Lung (tissue), 12 donors: ENCODE data around the gene EVC2. TPM values are rescaled to one million over a fixed set of nuclear protein-coding genes. Genes with fewer than 3 reads are reported as not detected.

ENCODE experiments used
- ATAC-seq: fragments of 200-7000 bp; cut with Tn5 transposase; one replicate; pipeline ENCODE4 v1.9.1; 2020; ENCODE audit warnings: moderate number of reproducible peaks; ENCODE audit not compliant: insufficient read depth, low FRiP score
- DNase-seq, 3 donors: peaks; one replicate each; pipeline ENCODE4 v3.0.0-alpha.2; 2013 to 2017
- H3K27ac ChIP-seq, 2 donors: one replicate each; pipeline ENCODE4 v1.5.1; 2013; ENCODE audit warnings: mild to moderate bottlenecking in 2 of 2, moderate library complexity in 2 of 2, control low read depth in 1 of 2, inconsistent platforms in 1 of 2, low read depth in 1 of 2, low read length in 1 of 2
- H3K27me3 ChIP-seq, 3 donors: one replicate each; pipeline ENCODE4 v1.5.1; 2013; ENCODE audit warnings: low read length in 2 of 3; ENCODE audit not compliant: control insufficient read depth in 3 of 3, insufficient read depth in 3 of 3
- H3K36me3 ChIP-seq, 4 donors: one replicate each; pipeline ENCODE4 v1.5.1; 2013; ENCODE audit warnings: low read length in 4 of 4, mild to moderate bottlenecking in 1 of 4, moderate library complexity in 1 of 4; ENCODE audit not compliant: control insufficient read depth in 4 of 4, insufficient read depth in 4 of 4
- H3K4me1 ChIP-seq, 5 donors: one replicate each; pipeline ENCODE4 v1.5.1; 2013; ENCODE audit warnings: low read length in 5 of 5, mild to moderate bottlenecking in 2 of 5, moderate library complexity in 1 of 5; ENCODE audit not compliant: control insufficient read depth in 5 of 5, insufficient read depth in 5 of 5
- H3K4me3 ChIP-seq: one replicate; pipeline ENCODE4 v1.5.1; 2013; ENCODE audit warnings: mild to moderate bottlenecking, control low read depth, moderate library complexity
- H3K9ac ChIP-seq, 2 donors: one replicate each; pipeline ENCODE4 v1.5.1; 2013; ENCODE audit warnings: low read length in 2 of 2, control low read depth in 1 of 2; ENCODE audit not compliant: insufficient read depth in 1 of 2
- H3K9me3 ChIP-seq, 4 donors: one replicate each; pipeline ENCODE4 v1.5.1; 2013; ENCODE audit warnings: low read length in 3 of 4, mild to moderate bottlenecking in 1 of 4, moderate library complexity in 1 of 4; ENCODE audit not compliant: control insufficient read depth in 4 of 4, insufficient read depth in 3 of 4
- WGBS, 2 donors: extraction: QIAGEN DNeasy Blood & Tissue Kit; methylation state at CpG; one replicate each; pipeline ENCODE4 v1.1.7; 2013; 5-methylcytosine and 5-hydroxymethylcytosine counted together
- polyA plus RNA-seq, 2 donors: library from polyadenylated mRNA; stranded (reverse); fragments of 200-250 nt; gene quantifications; one replicate each; pipeline ENCODE4 v1.2.1, GENCODE V29; 2013
- total RNA-seq, 2 donors: library from RNA; depleted of rRNA in 1 of 2; stranded (reverse); fragments of >200 nt in 1 of 2; gene quantifications; one replicate each; pipeline ENCODE4 v1.2.1, GENCODE V29; 2014 to 2021
- TF ChIP-seq, protein P1 (sequence below): IDR thresholded peaks from 2 replicates; pipeline ENCODE4 v1.5.1; 2012; ENCODE audit warnings: mild to moderate bottlenecking; ENCODE audit errors: control extremely low read depth, extremely low read depth
- donor health status: control.
- donor health status: control.
- donor health status: Bipolar disorder and iron deficiency.
- donor health status: healthy.
- donor health status: DM: yes; HTN: yes; CAD: no.

Gene EVC2
- total and polyA plus RNA-seq, 4 donors: 1.5 to 11.9 (median 3.1) TPM

DNA sequence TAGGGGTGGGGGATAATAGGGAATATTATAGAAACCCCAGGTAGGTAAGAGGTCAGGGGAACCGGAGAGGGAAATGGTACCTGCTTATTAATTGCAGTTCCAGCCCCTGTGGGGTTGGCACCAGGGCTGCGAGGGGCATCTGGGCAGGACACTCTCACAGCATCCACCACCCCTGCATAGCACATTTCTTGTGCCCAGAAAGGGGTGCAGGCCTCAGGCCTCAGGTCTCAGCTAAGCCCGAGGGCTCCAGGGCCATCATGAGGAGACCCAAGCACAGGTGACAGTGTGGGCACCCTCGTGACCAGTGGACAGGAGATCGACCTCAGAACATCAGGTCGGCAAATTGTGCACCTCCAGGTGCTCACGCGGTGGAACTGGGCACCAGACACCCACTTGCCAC, 164.7 kb downstream of the EVC2 start:
- no peak overlapping the region for H3K27ac ChIP-seq
- 94 to 95% methylated on average over 8 of the region's 8 CpGs for WGBS, 2 donors

DNA sequence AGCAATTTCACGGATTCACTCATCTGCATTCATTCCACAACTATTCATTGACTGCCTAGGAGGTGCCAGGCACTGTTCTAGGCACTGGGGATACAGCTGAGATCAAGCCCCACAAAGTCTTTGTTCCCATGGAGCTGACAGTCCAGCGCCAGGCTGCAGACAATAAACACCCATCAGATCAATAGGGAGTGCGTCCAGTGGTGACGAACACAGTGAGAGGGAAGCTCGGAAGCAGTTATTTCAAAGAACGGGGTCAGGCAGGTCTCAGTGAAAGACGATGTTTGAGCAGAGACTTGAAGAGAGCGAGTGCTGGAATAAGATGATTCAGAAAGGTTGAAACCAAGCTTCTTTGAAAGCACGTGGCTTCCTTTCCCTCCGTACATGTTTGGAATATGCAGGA, 167.2 kb downstream of the EVC2 start:
- Histone ChIP-seq H3K27ac (no peak overlapping the region), H3K9ac (no peak overlapping the region), H3K27me3 (no peaks in the 10 kb centered on the region), H3K4me3 (no peak overlapping the region), H3K36me3 (no peaks in the 10 kb centered on the region), H3K9me3 (no peaks in the 10 kb centered on the region), H3K4me1 (no peaks in the 10 kb centered on the region)
- WGBS, 2 donors: 86 to 91% methylated on average over 10 of the region's 10 CpGs
- TF ChIP-seq, protein P1, sequence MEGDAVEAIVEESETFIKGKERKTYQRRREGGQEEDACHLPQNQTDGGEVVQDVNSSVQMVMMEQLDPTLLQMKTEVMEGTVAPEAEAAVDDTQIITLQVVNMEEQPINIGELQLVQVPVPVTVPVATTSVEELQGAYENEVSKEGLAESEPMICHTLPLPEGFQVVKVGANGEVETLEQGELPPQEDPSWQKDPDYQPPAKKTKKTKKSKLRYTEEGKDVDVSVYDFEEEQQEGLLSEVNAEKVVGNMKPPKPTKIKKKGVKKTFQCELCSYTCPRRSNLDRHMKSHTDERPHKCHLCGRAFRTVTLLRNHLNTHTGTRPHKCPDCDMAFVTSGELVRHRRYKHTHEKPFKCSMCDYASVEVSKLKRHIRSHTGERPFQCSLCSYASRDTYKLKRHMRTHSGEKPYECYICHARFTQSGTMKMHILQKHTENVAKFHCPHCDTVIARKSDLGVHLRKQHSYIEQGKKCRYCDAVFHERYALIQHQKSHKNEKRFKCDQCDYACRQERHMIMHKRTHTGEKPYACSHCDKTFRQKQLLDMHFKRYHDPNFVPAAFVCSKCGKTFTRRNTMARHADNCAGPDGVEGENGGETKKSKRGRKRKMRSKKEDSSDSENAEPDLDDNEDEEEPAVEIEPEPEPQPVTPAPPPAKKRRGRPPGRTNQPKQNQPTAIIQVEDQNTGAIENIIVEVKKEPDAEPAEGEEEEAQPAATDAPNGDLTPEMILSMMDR: no peak
- DNase-seq: no peak
- ATAC-seq: no peak

More for the DNA sequence above, 164.7 kb downstream of the EVC2 start:
- ATAC-seq: no peak
- TF ChIP-seq, protein P1: no peak
- H3K9me3 ChIP-seq: peaks cover 0 to 13% (median 0%) of the 10 kb centered on the region in 4 donors
- H3K9ac ChIP-seq: no peak overlapping the region
- no peak for DNase-seq
- H3K27me3 ChIP-seq: no peaks in the 10 kb centered on the region
- H3K36me3 ChIP-seq: peaks cover 0 to 7% (median 0%) of the 10 kb centered on the region in 4 donors
- H3K4me3 ChIP-seq: no peak overlapping the region
- no peaks in the 10 kb centered on the region for H3K4me1 ChIP-seq

DNA sequence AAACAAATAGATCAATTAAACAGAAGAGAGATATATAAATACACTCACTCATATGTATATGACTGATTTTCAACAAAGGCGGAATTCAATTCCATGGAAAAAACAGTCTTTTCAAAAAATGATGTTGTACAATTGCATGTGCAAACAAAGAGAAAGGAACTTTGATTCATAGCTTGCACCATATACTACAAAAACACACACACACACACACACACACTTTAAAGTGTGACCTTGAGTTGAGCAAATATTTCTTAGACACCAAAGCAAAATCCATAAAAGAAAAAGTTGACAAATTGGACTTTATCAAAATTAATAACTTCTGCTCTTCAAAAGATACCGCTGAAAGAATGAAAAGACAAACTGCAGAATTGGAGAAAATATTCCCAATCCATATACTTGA, 168.8 kb downstream of the EVC2 start:
- Histone ChIP-seq H3K27me3 (no peaks in the 10 kb centered on the region), H3K4me3 (no peak overlapping the region), H3K4me1 (no peaks in the 10 kb centered on the region), H3K36me3 (no peaks in the 10 kb centered on the region), H3K9ac (no peak overlapping the region), H3K27ac (no peak overlapping the region), H3K9me3 (peaks cover 0 to 8% (median 2%) of the 10 kb centered on the region in 4 donors)
- TF ChIP-seq, protein P1: no peak
- no peak for ATAC-seq
- 95 to 97% methylated on average over 2 of the region's 2 CpGs for WGBS, 2 donors
- DNase-seq: no peak

DNA sequence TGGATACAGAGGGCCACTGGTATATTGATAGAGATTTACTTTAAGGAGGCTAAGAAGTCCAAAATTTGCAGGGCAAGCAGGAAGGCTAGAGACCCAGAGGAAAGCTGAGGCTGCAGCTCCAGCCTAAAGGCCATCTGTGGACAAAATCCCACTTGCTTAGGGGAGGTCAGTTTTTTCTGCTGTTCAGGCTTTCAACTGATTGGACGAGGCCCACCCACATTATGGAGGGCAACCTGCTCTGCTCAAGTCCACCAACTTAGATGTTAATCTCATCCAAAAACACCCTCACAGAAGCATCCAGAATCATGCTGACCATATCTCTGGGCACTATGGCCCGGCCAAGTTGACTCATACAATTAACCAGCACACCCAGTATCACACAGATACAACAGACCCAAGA, 176.3 kb downstream of the EVC2 start:
- no peak overlapping the region for H3K4me3 ChIP-seq
- H3K9ac ChIP-seq: no peak overlapping the region
- peaks cover 0 to 8% (median 1%) of the 10 kb centered on the region in 4 donors for H3K36me3 ChIP-seq
- peaks cover 0 to 13% (median 2%) of the 10 kb centered on the region in 4 donors for H3K9me3 ChIP-seq
- H3K27me3 ChIP-seq: no peaks in the 10 kb centered on the region
- H3K4me1 ChIP-seq: peaks cover 0 to 12% (median 3%) of the 10 kb centered on the region in 5 donors
- ATAC-seq (no peak), DNase-seq (no peak)
- WGBS, 2 donors: 87 to 95% methylated on average over 2 of the region's 2 CpGs
- no peak overlapping the region for H3K27ac ChIP-seq
- TF ChIP-seq, protein P1: no peak
